ENCODE data around the gene RXRA.

GRCh38 chr9:134378901-134379338 is 52.7 kb downstream of the RXRA start:
- TF ChIP-seq SIN3A (IDR thresholded peaks at IDR 0.05; ENCODE audit: borderline replicate concordance, insufficient read depth, low read length) = no peak
- TF ChIP-seq REST (IDR thresholded peaks at IDR 0.05; ENCODE audit: insufficient read depth in 1 of 2, low read depth in 2 of 2, low read length in 2 of 2) = no peak
